ENCODE results near the gene TAF5.
"Not testable (repeated sequence)": the region's sequence is repeated elsewhere in the genome, so short reads cannot be mapped to it uniquely, and the experiment has no call there.

The TAF5 gene

DNA sequence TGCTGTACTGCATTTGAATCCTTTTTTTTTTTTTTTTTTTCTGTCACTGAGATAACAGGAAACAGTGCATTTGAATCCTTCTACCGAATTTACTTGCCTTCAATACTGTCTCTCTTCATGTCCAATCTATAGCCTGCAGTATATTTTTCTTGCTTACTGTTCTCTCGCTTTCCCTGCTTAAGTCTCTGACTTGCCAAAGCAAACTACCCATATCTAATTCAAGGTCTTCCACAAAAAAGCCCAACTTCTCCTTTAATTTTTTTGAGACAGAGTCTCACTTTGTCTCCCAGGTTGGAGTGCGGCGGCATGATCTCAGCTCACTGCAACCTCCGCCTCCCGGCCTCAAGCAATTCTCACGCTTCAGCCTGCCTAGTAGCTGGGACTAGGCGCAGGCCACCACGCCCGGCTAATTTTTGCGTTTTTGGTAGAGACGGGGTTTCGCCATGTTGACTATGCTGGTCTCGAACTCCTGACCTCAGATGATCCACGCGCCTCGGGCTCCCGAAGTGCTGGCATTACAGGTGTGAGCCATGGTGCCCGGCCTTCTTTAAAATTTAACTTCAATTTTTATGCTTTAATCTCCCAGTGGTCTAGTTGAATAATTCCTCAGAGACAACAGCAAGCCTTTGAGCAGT is 29.5 kb downstream of the TAF5 start:
- no peak for DNase-seq (ENCODE audit: low spot score)
- in situ Hi-C loops (cut with MboI; ENCODE audit: low sequenced_read_pairs, unreplicated experiment), result no loop called here
- TF ChIP-seq, protein P1, sequence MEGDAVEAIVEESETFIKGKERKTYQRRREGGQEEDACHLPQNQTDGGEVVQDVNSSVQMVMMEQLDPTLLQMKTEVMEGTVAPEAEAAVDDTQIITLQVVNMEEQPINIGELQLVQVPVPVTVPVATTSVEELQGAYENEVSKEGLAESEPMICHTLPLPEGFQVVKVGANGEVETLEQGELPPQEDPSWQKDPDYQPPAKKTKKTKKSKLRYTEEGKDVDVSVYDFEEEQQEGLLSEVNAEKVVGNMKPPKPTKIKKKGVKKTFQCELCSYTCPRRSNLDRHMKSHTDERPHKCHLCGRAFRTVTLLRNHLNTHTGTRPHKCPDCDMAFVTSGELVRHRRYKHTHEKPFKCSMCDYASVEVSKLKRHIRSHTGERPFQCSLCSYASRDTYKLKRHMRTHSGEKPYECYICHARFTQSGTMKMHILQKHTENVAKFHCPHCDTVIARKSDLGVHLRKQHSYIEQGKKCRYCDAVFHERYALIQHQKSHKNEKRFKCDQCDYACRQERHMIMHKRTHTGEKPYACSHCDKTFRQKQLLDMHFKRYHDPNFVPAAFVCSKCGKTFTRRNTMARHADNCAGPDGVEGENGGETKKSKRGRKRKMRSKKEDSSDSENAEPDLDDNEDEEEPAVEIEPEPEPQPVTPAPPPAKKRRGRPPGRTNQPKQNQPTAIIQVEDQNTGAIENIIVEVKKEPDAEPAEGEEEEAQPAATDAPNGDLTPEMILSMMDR (IDR thresholded peaks at IDR 0.05; ENCODE audit: borderline replicate concordance, control extremely low read depth, extremely low read depth, insufficient read depth, missing control alignments), result no peak

DNA sequence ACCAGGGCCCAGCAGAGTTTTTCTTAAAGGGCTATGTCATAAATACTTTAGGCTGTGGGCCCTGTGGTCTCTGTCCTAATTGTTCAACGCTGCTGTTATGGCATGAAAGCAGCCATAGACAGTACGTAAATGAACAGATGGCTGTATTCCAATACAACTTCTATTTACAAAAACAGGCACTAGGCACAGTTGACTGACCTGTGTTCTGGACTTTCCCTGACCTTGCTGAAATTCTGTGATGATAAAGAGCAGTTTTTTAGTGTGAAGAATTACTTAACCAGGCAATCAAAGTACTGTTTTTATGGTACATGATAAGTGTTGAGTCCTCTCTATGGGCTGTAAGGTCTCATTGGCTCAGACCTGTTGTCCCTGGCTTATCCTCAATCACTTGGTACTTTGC is 45.8 kb downstream of the TAF5 start:
- TF ChIP-seq, protein P1 (IDR thresholded peaks at IDR 0.05; ENCODE audit: borderline replicate concordance, control extremely low read depth, extremely low read depth, insufficient read depth, missing control alignments), result no peak
- in situ Hi-C loops (cut with MboI; ENCODE audit: low sequenced_read_pairs, unreplicated experiment), result no loop called here
- DNase-seq (ENCODE audit: low spot score), result no peak

DNA sequence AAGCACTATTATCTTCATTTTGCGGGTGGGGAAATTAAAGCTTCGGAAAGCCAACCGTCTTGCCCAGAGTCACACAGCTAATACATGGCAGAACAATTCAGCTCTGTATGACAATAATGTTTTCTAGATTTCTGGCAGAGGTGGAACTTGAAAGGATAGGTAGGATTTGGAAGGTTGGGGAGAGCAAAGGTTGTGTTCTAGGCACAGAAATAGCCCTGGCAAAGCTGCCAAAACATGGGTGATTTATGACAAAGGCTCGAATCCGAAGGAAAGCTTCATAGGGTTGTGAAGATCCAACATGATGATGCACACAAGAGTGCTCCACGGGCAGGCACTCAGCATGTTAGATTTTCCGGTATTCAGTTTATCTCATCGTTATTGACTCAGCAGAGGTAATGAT is 47.8 kb downstream of the TAF5 start:
- DNase-seq (ENCODE audit: low spot score), result no peak
- in situ Hi-C loops (cut with MboI; ENCODE audit: low sequenced_read_pairs, unreplicated experiment), result loop anchor here (5.0 kb wide), 1 partner anchor 72 kb away; no protein-coding TSS in a partner anchor
- TF ChIP-seq, protein P1 (IDR thresholded peaks at IDR 0.05; ENCODE audit: borderline replicate concordance, control extremely low read depth, extremely low read depth, insufficient read depth, missing control alignments), result no peak

DNA sequence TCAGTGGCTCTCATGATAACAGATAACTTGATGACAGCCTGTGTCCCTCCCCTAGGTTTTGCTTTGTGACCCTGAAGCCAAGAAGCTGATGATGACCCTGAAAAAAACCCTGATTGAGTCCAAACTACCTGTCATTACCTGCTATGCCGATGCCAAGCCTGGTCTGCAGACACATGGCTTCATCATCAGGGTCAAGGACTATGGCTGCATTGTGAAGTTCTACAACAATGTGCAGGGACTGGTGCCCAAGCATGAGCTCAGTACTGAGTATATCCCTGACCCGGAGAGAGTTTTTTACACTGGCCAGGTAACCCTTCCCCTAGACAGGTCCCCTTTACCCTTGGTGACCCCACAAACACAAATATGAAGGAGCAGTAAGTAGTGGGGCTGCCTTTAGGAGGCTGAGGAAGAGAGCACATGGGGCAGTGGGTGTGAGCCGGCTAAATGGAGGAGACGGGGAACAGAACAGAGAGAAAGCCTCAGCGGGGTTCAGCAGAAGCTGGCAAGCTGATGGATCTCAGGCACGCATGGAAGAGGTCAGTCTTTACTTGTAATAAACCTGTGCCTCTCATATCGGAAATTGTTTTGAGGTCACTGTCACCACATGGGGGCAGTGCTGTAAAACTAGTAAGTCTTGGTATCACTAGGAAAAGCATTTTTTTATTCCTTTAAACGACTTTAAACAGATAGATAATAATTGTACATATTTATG is 48.8 kb downstream of the TAF5 start:
- TF ChIP-seq, protein P1 (IDR thresholded peaks at IDR 0.05; ENCODE audit: borderline replicate concordance, control extremely low read depth, extremely low read depth, insufficient read depth, missing control alignments), result peak; percentile 72
- DNase-seq (ENCODE audit: low spot score), result peak; percentile 59
- in situ Hi-C loops (cut with MboI; ENCODE audit: low sequenced_read_pairs, unreplicated experiment), result loop anchor here (5.0 kb wide), 1 partner anchor 71 kb away; no protein-coding TSS in a partner anchor

DNA sequence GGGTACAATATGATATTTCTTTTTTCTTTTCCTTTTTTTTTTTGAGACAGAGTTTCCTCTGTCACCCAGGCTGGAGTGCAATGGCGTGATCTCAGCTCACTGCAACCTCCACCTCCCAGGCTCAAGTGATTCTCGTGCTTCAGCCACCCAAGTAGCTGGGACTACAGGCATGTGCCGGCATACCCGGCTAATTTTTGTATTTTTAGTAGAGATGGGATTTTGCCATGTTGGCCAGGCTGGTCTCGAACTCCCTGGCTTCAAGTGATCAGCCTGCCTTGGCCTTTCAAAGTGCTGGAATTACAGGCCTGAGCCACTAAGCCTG is 49.3 kb downstream of the TAF5 start:
- in situ Hi-C loops (cut with MboI; ENCODE audit: low sequenced_read_pairs, unreplicated experiment), result loop anchor here (5.0 kb wide), 1 partner anchor 70 kb away; no protein-coding TSS in a partner anchor
- not testable (repeated sequence) for DNase-seq (ENCODE audit: low spot score)

DNA sequence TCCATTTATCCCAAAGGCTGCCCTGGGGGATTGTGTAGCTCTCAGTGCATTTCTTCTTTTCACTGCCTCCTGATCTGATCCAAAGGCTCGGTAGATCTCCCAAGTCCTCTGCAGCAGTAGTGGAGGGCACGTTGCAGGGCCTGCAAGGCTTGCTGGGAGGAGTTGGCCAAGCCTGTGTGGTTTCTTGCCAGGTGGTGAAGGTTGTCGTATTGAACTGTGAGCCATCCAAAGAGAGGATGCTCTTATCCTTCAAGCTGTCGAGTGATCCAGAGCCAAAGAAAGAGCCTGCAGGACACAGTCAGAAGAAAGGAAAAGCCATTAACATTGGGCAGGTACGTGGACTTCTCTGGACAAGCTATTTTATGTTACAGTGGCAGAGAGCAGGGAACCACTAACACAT is 49.8 kb downstream of the TAF5 start:
- TF ChIP-seq, protein P1 (IDR thresholded peaks at IDR 0.05; ENCODE audit: borderline replicate concordance, control extremely low read depth, extremely low read depth, insufficient read depth, missing control alignments), result no peak
- DNase-seq (ENCODE audit: low spot score), result no peak
- in situ Hi-C loops (cut with MboI; ENCODE audit: low sequenced_read_pairs, unreplicated experiment), result loop anchor here (5.0 kb wide), 1 partner anchor 70 kb away; no protein-coding TSS in a partner anchor

DNA sequence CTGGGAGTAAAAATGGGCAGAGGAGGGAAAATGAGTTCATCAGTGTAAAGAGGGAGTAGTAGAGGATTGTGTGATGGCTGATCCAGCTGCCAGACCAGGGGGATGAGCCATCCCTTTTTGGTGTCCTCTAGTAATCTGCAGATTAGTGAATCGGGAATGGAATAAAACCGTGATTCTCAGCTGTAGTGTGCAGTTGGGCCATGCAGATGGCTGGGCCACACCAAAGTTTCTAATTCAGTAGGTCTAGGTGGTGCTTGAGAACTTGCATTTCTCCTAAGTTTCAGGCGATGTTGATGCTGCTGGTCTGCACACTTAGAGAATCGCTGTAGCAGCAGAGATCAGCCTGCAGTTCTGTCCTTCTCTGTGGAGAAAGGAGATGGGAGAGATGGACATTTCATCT is 51.3 kb downstream of the TAF5 start:
- in situ Hi-C loops (cut with MboI; ENCODE audit: low sequenced_read_pairs, unreplicated experiment), result loop anchor here (5.0 kb wide), 1 partner anchor 68 kb away; no protein-coding TSS in a partner anchor
- no peak for DNase-seq (ENCODE audit: low spot score)

More for the DNA sequence above, 51.3 kb downstream of the TAF5 start:
- TF ChIP-seq, protein P1 (IDR thresholded peaks at IDR 0.05; ENCODE audit: borderline replicate concordance, control extremely low read depth, extremely low read depth, insufficient read depth, missing control alignments), result no peak

All from GM13976 (cell line).